K562 (cell line): ENCODE measurements around the gene CBY3. TPM values are rescaled to one million over a fixed set of nuclear protein-coding genes. Genes with fewer than 3 reads are reported as not detected.

Experiments used
- ATF7 ChIP-seq: fragments of 450-650 bp; IDR thresholded peaks from 2 replicates; pipeline ENCODE4 v1.7.1; 2014; ENCODE audit warnings: mild to moderate bottlenecking, moderate library complexity
- CAMTA2 ChIP-seq: fragments of 250-450 bp; sonication (Bioruptor Pico); conservative IDR thresholded peaks from 2 replicates; pipeline ENCODE4 v1.5.1; 2022
- GABPA ChIP-seq: fragments of 200-800 bp; sonication (Bioruptor generic); conservative IDR thresholded peaks from 2 replicates; pipeline ENCODE4 v1.6.1; 2016; ENCODE audit warnings: low read depth, missing genetic modification characterization, missing compliant biosample characterization
- GABPB1 ChIP-seq: sonication (generic); formaldehyde crosslinking; IDR thresholded peaks from 2 replicates; pipeline ENCODE4 v1.8.0; 2022; ENCODE audit warnings: mild to moderate bottlenecking, missing genetic modification reagents
- HEY1 ChIP-seq: fragments of 250-450 bp; sonication (Bioruptor Pico); IDR thresholded peaks from 2 replicates; pipeline ENCODE4 v1.5.0; 2020; ENCODE audit warnings: mild to moderate bottlenecking, moderate library complexity, borderline replicate concordance
- HNRNPK ChIP-seq: fragments of 200-400 bp; formaldehyde crosslinking; IDR thresholded peaks from one replicate; pipeline ENCODE4 v1.6.1; 2018; ENCODE audit warnings: mild to moderate bottlenecking, low read depth, low read length; ENCODE audit not compliant: poor library complexity, severe bottlenecking
- KLF16 ChIP-seq: IDR thresholded peaks from 2 replicates; pipeline ENCODE4 v1.6.1; 2016; ENCODE audit warnings: antibody characterized with exemption
- MXI1 ChIP-seq: IDR thresholded peaks from 2 replicates; pipeline ENCODE4 v1.6.1; 2011; ENCODE audit warnings: low read depth, mild to moderate bottlenecking, improper control_type of control experiment, low read length
- NFIC ChIP-seq: fragments of 450-650 bp; IDR thresholded peaks from 2 replicates; pipeline ENCODE4 v1.6.1; 2017; ENCODE audit warnings: mild to moderate bottlenecking, inconsistent platforms
- ZBTB17 ChIP-seq: fragments of 450-650 bp; formaldehyde crosslinking; IDR thresholded peaks from 2 replicates; pipeline ENCODE4 v1.4.0; 2020; ENCODE audit warnings: mild to moderate bottlenecking
- ZNF197 ChIP-seq: fragments of 200-800 bp; sonication (Bioruptor generic); IDR thresholded peaks from 2 replicates; pipeline ENCODE4 v1.6.1; 2016; ENCODE audit warnings: low read depth, missing genetic modification characterization, missing compliant biosample characterization
- ZNF3 ChIP-seq: fragments of 250-450 bp; sonication (Bioruptor Pico); IDR thresholded peaks from 2 replicates; pipeline ENCODE4 v1.5.0; 2021; ENCODE audit warnings: mild to moderate bottlenecking, moderate library complexity
- ZNF586 ChIP-seq: fragments of 450-650 bp; formaldehyde crosslinking; conservative IDR thresholded peaks from 2 replicates; pipeline ENCODE4 v1.4.0; 2020; ENCODE audit warnings: mild to moderate bottlenecking, moderate library complexity
- ZSCAN29 ChIP-seq: fragments of 450-650 bp; IDR thresholded peaks from 2 replicates; pipeline ENCODE4 v1.6.1; 2017
- polyA plus RNA-seq, 8 experiments: library from polyadenylated mRNA; depleted of rRNA in 4 of 8; stranded (reverse) in 5 of 8; unstranded in 3 of 8; fragments of >200 nt; fragmentation: Nextera tagmentation in 2 of 8; fragmentation: Illumina TruSeq in 1 of 8; extraction: Ambion mirVana in 2 of 8; extraction: Trizol in 1 of 8; gene quantifications; 2 replicates each; pipeline versions ENCODE4 v1.2.1 to v1.2.3, GENCODE V29; 2011 to 2014; ENCODE audit warnings: inconsistent platforms in 1 of 8, missing spikeins in 1 of 8
- total RNA-seq, 7 experiments: library from RNA; depleted of rRNA in 6 of 7; stranded (reverse); fragments of >200 nt in 6 of 7; fragmentation: Illumina TruSeq in 2 of 7; extraction: Trizol in 2 of 7; gene quantifications; 2 replicates each; pipeline versions ENCODE4 v1.2.1 to v1.2.3, GENCODE V29; 2011 to 2021; ENCODE audit warnings: low replicate concordance in 1 of 7
- TF ChIP-seq, protein P1 (sequence below), 3 experiments: fragments of 200-800 bp in 1 of 3; fragments of 250-450 bp in 1 of 3; fragments of 450-650 bp in 1 of 3; sonication (Bioruptor Pico) in 1 of 3; sonication (Bioruptor generic) in 1 of 3; formaldehyde crosslinking in 1 of 3; IDR thresholded peaks; 2 replicates each; pipeline versions ENCODE4 v1.6.1 to v1.8.0; 2016 to 2022; ENCODE audit warnings: mild to moderate bottlenecking in 2 of 3, missing genetic modification characterization in 2 of 3, missing compliant biosample characterization in 1 of 3, moderate library complexity in 1 of 3
- TF ChIP-seq, protein P2 (sequence below): IDR thresholded peaks from 2 replicates; pipeline ENCODE4 v1.6.1; 2011; ENCODE audit warnings: borderline replicate concordance, low read depth, mild to moderate bottlenecking, moderate library complexity, low read length; ENCODE audit not compliant: insufficient read depth, poor library complexity, severe bottlenecking
- TF ChIP-seq, protein P3 (sequence below): sonication (generic); formaldehyde crosslinking; IDR thresholded peaks from 2 replicates; pipeline ENCODE4 v1.8.1; 2023; ENCODE audit warnings: mild to moderate bottlenecking, missing genetic modification reagents
- TF ChIP-seq, protein P4 (sequence below): fragments of 450-650 bp; formaldehyde crosslinking; IDR thresholded peaks from 2 replicates; pipeline ENCODE4 v1.4.0; 2022; ENCODE audit warnings: missing genetic modification characterization

The CBY3 gene
- total and polyA plus RNA-seq, 9 of the 15 experiments (the other 6 are each of a cell fraction or from before 2014, with no cell fraction given) = not detected

DNA sequence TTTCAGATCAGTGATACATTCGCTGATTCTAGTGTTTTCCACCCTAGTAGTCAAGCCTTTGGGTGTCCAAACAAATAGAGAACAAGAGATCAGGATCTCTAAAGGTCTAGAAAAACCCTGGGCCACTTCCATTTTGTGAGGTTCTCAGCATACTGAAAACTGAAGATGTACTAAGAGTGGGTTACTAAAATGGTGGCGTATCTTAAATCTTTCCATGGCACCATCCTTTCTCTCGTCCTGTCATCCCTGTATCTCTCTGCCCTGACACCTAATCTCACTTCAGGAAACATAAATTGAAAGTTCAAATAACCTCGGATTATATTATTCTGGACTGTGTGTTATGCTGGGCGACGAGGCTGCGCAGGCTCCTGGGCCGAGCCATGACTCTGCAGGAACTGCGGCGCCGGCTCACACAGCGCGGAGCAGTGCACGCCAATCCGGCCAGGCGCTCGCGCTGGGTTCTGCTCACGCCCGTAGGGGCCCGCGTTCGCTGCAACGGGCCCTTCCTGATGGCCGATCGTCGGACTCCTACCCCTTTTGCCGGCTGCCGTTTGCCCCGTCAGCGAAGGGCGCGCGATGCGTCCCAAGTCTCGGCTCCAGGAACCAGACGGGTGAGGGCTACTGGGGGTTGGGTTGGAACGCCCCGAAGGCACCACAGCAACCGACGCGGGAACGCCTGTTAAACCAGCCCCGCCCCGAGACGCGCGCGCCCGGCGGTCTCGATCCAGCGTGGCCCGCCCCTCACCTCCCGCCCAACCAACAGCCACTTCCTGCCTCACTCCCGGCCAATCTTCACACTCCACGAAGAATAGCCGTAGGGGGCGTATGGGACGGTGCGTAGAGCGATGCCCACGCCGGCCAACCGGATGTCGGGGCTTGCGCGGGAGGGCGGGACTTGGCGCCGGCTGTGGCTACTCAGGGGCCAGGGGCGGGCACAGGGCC is 17.4 kb upstream of the CBY3 start (continued):
- TF ChIP-seq, protein P1, sequence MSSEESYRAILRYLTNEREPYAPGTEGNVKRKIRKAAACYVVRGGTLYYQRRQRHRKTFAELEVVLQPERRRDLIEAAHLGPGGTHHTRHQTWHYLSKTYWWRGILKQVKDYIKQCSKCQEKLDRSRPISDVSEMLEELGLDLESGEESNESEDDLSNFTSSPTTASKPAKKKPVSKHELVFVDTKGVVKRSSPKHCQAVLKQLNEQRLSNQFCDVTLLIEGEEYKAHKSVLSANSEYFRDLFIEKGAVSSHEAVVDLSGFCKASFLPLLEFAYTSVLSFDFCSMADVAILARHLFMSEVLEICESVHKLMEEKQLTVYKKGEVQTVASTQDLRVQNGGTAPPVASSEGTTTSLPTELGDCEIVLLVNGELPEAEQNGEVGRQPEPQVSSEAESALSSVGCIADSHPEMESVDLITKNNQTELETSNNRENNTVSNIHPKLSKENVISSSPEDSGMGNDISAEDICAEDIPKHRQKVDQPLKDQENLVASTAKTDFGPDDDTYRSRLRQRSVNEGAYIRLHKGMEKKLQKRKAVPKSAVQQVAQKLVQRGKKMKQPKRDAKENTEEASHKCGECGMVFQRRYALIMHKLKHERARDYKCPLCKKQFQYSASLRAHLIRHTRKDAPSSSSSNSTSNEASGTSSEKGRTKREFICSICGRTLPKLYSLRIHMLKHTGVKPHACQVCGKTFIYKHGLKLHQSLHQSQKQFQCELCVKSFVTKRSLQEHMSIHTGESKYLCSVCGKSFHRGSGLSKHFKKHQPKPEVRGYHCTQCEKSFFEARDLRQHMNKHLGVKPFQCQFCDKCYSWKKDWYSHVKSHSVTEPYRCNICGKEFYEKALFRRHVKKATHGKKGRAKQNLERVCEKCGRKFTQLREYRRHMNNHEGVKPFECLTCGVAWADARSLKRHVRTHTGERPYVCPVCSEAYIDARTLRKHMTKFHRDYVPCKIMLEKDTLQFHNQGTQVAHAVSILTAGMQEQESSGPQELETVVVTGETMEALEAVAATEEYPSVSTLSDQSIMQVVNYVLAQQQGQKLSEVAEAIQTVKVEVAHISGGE (CRISPR knock-in tag; IDR thresholded peaks at IDR 0.05) = no peak; a peak in 1 of 6 replicates
- TF ChIP-seq GABPB1 (CRISPR knock-in tag) = peak; percentile 93
- peak; percentile 73 for TF ChIP-seq NFIC
- TF ChIP-seq KLF16 = no peak
- TF ChIP-seq GABPA (tag) = peak; percentile 85
- no peak for TF ChIP-seq ZNF197 (CRISPR knock-in tag)
- TF ChIP-seq MXI1 = 0 out of 2 replicates have a peak, but pooled peaks have one; percentile 10
- TF ChIP-seq, protein P2, sequence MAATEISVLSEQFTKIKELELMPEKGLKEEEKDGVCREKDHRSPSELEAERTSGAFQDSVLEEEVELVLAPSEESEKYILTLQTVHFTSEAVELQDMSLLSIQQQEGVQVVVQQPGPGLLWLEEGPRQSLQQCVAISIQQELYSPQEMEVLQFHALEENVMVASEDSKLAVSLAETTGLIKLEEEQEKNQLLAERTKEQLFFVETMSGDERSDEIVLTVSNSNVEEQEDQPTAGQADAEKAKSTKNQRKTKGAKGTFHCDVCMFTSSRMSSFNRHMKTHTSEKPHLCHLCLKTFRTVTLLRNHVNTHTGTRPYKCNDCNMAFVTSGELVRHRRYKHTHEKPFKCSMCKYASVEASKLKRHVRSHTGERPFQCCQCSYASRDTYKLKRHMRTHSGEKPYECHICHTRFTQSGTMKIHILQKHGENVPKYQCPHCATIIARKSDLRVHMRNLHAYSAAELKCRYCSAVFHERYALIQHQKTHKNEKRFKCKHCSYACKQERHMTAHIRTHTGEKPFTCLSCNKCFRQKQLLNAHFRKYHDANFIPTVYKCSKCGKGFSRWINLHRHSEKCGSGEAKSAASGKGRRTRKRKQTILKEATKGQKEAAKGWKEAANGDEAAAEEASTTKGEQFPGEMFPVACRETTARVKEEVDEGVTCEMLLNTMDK = no peak
- no peak for TF ChIP-seq ZNF3 (CRISPR knock-in tag)
- no peak for TF ChIP-seq HNRNPK
- peak; percentile 79; the same call in 1 of the 2 replicates for TF ChIP-seq ATF7
- TF ChIP-seq ZNF586 (CRISPR knock-in tag) = no peak
- no peak for TF ChIP-seq CAMTA2 (CRISPR knock-in tag)
- TF ChIP-seq, protein P3, sequence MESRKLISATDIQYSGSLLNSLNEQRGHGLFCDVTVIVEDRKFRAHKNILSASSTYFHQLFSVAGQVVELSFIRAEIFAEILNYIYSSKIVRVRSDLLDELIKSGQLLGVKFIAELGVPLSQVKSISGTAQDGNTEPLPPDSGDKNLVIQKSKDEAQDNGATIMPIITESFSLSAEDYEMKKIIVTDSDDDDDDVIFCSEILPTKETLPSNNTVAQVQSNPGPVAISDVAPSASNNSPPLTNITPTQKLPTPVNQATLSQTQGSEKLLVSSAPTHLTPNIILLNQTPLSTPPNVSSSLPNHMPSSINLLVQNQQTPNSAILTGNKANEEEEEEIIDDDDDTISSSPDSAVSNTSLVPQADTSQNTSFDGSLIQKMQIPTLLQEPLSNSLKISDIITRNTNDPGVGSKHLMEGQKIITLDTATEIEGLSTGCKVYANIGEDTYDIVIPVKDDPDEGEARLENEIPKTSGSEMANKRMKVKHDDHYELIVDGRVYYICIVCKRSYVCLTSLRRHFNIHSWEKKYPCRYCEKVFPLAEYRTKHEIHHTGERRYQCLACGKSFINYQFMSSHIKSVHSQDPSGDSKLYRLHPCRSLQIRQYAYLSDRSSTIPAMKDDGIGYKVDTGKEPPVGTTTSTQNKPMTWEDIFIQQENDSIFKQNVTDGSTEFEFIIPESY = 0 out of 2 replicates have a peak, but pooled peaks have one; percentile 44
- TF ChIP-seq, protein P4, sequence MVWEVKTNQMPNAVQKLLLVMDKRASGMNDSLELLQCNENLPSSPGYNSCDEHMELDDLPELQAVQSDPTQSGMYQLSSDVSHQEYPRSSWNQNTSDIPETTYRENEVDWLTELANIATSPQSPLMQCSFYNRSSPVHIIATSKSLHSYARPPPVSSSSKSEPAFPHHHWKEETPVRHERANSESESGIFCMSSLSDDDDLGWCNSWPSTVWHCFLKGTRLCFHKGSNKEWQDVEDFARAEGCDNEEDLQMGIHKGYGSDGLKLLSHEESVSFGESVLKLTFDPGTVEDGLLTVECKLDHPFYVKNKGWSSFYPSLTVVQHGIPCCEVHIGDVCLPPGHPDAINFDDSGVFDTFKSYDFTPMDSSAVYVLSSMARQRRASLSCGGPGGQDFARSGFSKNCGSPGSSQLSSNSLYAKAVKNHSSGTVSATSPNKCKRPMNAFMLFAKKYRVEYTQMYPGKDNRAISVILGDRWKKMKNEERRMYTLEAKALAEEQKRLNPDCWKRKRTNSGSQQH (CRISPR knock-in tag) = no peak
- no peak for TF ChIP-seq HEY1 (CRISPR knock-in tag)
- TF ChIP-seq ZSCAN29 = no peak
- TF ChIP-seq ZBTB17 (CRISPR knock-in tag) = peak; percentile 56; the same call in 1 of the 2 replicates
